Stimulated activated memory B cell treated with anti-CD40 and anti-IgM and Interleukin-4, amounts not matched to agents 10 μg/mL and 1 μg/mL and 100 μg/mL, for 72 hours (primary cell): Measurements from ENCODE around the gene SUFU.

Source experiments
- ATAC-seq: fragments of 150-1000 bp; cut with Tn5 transposase; 2 replicates; pipeline ENCODE4 v1.10.0; 2021
- H3K27ac Mint-ChIP-seq: one replicate; pipeline ENCODE4 v1.8.0; 2022; ENCODE audit warnings: mild to moderate bottlenecking, mixed read lengths
- H3K27me3 Mint-ChIP-seq: one replicate; pipeline ENCODE4 v1.8.0; 2022; ENCODE audit warnings: mixed read lengths
- H3K36me3 Mint-ChIP-seq: one replicate; pipeline ENCODE4 v1.8.0; 2022; ENCODE audit warnings: mixed read lengths
- H3K4me1 Mint-ChIP-seq: one replicate; pipeline ENCODE4 v1.8.0; 2022; ENCODE audit warnings: mixed read lengths
- H3K4me3 Mint-ChIP-seq: one replicate; pipeline ENCODE4 v1.8.0; 2022; ENCODE audit warnings: mild to moderate bottlenecking, moderate library complexity, mixed read lengths
- H3K9me3 Mint-ChIP-seq: one replicate; pipeline ENCODE4 v1.8.0; 2022; ENCODE audit warnings: mixed read lengths

The SUFU gene

GRCh38 chr10:102645388-102645740 lies 141.6 kb downstream of the SUFU start:
- H3K27me3 Mint-ChIP-seq = no peaks in the 10 kb centered on the region
- peak; percentile 0 for ATAC-seq

GRCh38 chr10:102645741-102646609 lies 142.2 kb downstream of the SUFU start:
- peaks cover 3% of the 10 kb centered on the region for H3K9me3 Mint-ChIP-seq
- ATAC-seq = peak; percentile 47
- H3K27me3 Mint-ChIP-seq = no peaks in the 10 kb centered on the region

More at GRCh38 chr10:102645388-102645740, 141.6 kb downstream of the SUFU start:
- peaks cover 24% of the 10 kb centered on the region for H3K36me3 Mint-ChIP-seq
- H3K27ac Mint-ChIP-seq = peak overlapping the region; percentile 96
- peaks cover 3% of the 10 kb centered on the region for H3K9me3 Mint-ChIP-seq
- peaks cover 55% of the 10 kb centered on the region for H3K4me1 Mint-ChIP-seq
- peak overlapping the region; percentile 99 for H3K4me3 Mint-ChIP-seq

GRCh38 chr10:102646610-102647442 lies 143.1 kb downstream of the SUFU start:
- H3K36me3 Mint-ChIP-seq = peaks cover 24% of the 10 kb centered on the region
- no peaks in the 10 kb centered on the region for H3K9me3 Mint-ChIP-seq
- H3K4me3 Mint-ChIP-seq = peak overlapping the region; percentile 99
- H3K4me1 Mint-ChIP-seq = peaks cover 63% of the 10 kb centered on the region
- H3K27me3 Mint-ChIP-seq = no peaks in the 10 kb centered on the region
- no peak for ATAC-seq
- H3K27ac Mint-ChIP-seq = peak overlapping the region; percentile 96

More at GRCh38 chr10:102645741-102646609, 142.2 kb downstream of the SUFU start:
- Mint-ChIP-seq H3K27ac (peak overlapping the region; percentile 96), H3K4me1 (peaks cover 62% of the 10 kb centered on the region), H3K36me3 (peaks cover 24% of the 10 kb centered on the region), H3K4me3 (peak overlapping the region; percentile 99)

- Mint-ChIP-seq H3K27me3 (no peaks in the 10 kb centered on the region), H3K27ac (peak overlapping the region; percentile 96), H3K4me1 (peaks cover 70% of the 10 kb centered on the region), H3K9me3 (no peaks in the 10 kb centered on the region), H3K36me3 (peaks cover 26% of the 10 kb centered on the region), H3K4me3 (peak overlapping the region; percentile 99)
- no peak for ATAC-seq
These were observed 143.9 kb downstream of the SUFU start for GRCh38 chr10:102647443-102648268.

- Mint-ChIP-seq H3K4me1 (peaks cover 77% of the 10 kb centered on the region), H3K27me3 (no peaks in the 10 kb centered on the region), H3K4me3 (peak overlapping the region; percentile 99), H3K9me3 (no peaks in the 10 kb centered on the region), H3K36me3 (peaks cover 33% of the 10 kb centered on the region), H3K27ac (peak overlapping the region; percentile 96)
- ATAC-seq = no peak
These were observed 144.6 kb downstream of the SUFU start for GRCh38 chr10:102648269-102648888.

GRCh38 chr10:102648889-102649796 lies 145.4 kb downstream of the SUFU start:
- Mint-ChIP-seq H3K4me1 (peaks cover 83% of the 10 kb centered on the region), H3K4me3 (peak overlapping the region; percentile 99), H3K9me3 (no peaks in the 10 kb centered on the region), H3K36me3 (peaks cover 38% of the 10 kb centered on the region), H3K27ac (peak overlapping the region; percentile 96), H3K27me3 (no peaks in the 10 kb centered on the region)
- ATAC-seq = no peak

- Mint-ChIP-seq H3K4me1 (peaks cover 92% of the 10 kb centered on the region), H3K27me3 (no peaks in the 10 kb centered on the region), H3K27ac (peak overlapping the region; percentile 96), H3K36me3 (peaks cover 42% of the 10 kb centered on the region), H3K9me3 (no peaks in the 10 kb centered on the region), H3K4me3 (peak overlapping the region; percentile 77)
- ATAC-seq = no peak
These were observed 146.3 kb downstream of the SUFU start for GRCh38 chr10:102649797-102650654.

- ATAC-seq = no peak
- H3K4me1 Mint-ChIP-seq = peaks cover 91% of the 10 kb centered on the region
- H3K27ac Mint-ChIP-seq = peak overlapping the region; percentile 96
- no peaks in the 10 kb centered on the region for H3K9me3 Mint-ChIP-seq
- H3K27me3 Mint-ChIP-seq = no peaks in the 10 kb centered on the region
- peak overlapping the region; percentile 77 for H3K4me3 Mint-ChIP-seq
- H3K36me3 Mint-ChIP-seq = peaks cover 43% of the 10 kb centered on the region
These were observed 147.1 kb downstream of the SUFU start for GRCh38 chr10:102650655-102651454.

- peaks cover 44% of the 10 kb centered on the region for H3K36me3 Mint-ChIP-seq
- H3K27ac Mint-ChIP-seq = peak overlapping the region; percentile 96
- peak; percentile 1 for ATAC-seq
- H3K4me3 Mint-ChIP-seq = peak overlapping the region; percentile 77
- H3K4me1 Mint-ChIP-seq = peaks cover 83% of the 10 kb centered on the region
- no peaks in the 10 kb centered on the region for H3K27me3 Mint-ChIP-seq
- no peaks in the 10 kb centered on the region for H3K9me3 Mint-ChIP-seq
These were observed 147.8 kb downstream of the SUFU start for GRCh38 chr10:102651455-102652169.

GRCh38 chr10:102652170-102652916 lies 148.6 kb downstream of the SUFU start:
- Mint-ChIP-seq H3K4me1 (peaks cover 76% of the 10 kb centered on the region), H3K27me3 (no peaks in the 10 kb centered on the region), H3K4me3 (peak overlapping the region; percentile 77), H3K27ac (peak overlapping the region; percentile 96), H3K9me3 (no peaks in the 10 kb centered on the region), H3K36me3 (peaks cover 51% of the 10 kb centered on the region)
- ATAC-seq = peak; percentile 82

GRCh38 chr10:102653060-102653459 lies 149.3 kb downstream of the SUFU start:
- Mint-ChIP-seq H3K27ac (peak overlapping the region; percentile 96), H3K9me3 (no peaks in the 10 kb centered on the region), H3K27me3 (no peaks in the 10 kb centered on the region), H3K4me1 (peaks cover 69% of the 10 kb centered on the region), H3K4me3 (peak overlapping the region; percentile 77), H3K36me3 (peaks cover 53% of the 10 kb centered on the region)
- ATAC-seq = no peak
